H1 (cell line): Measurements from ENCODE around the gene GNAQ. TPM values are rescaled to one million over a fixed set of nuclear protein-coding genes. Genes with fewer than 3 reads are reported as not detected.

Experiments used
- CTCF ChIA-PET: fragments of 300-600 bp; sonication (Branson Sonifier 250); formaldehyde crosslinking; loops from one replicate; lab custom pipeline; 2021; ENCODE audit not compliant: partially characterized antibody; lab: Charles Lee
- POLR2A ChIA-PET: fragments of 300-600 bp; sonication (Branson Sonifier 250); formaldehyde crosslinking; loops from one replicate; lab custom pipeline; 2021; ENCODE audit warnings: inconsistent platforms; ENCODE audit not compliant: partially characterized antibody; lab: Charles Lee
- DNase-seq, 2 experiments: peaks; one replicate each; pipeline versions ENCODE4 v3.0.0 to v3.0.0-alpha.2; 2010 to 2022; ENCODE audit warnings: low spot score in 2 of 2, low read depth in 1 of 2, mixed read lengths in 1 of 2
- FAIRE-seq: peaks from 2 replicates; lab custom pipeline; 2011; peaks lifted over from hg19 to GRCh38; lab: Jason Lieb, UNC
- H2AFZ ChIP-seq: 2 replicates; pipeline ENCODE4 v1.8.1; 2012; ENCODE audit warnings: low read length, inconsistent platforms
- H2AK5ac ChIP-seq: 2 replicates; pipeline ENCODE4 v1.6.1; 2013; ENCODE audit warnings: low read depth, low read length
- H2BK120ac ChIP-seq: replicated peaks from 2 replicates; pipeline ENCODE3; 2013; ENCODE audit warnings: low read depth, low read length, inconsistent platforms
- H2BK12ac ChIP-seq: 2 replicates; pipeline ENCODE4 v1.6.1; 2013; ENCODE audit warnings: low read depth, low read length
- H2BK15ac ChIP-seq: 2 replicates; pipeline ENCODE4 v1.6.1; 2013; ENCODE audit warnings: low read length
- H2BK20ac ChIP-seq: 2 replicates; pipeline ENCODE4 v1.6.1; 2013; ENCODE audit warnings: low read length
- H2BK5ac ChIP-seq: 2 replicates; pipeline ENCODE4 v1.6.1; 2013; ENCODE audit warnings: low read depth, low read length
- H3K14ac ChIP-seq: 2 replicates; pipeline ENCODE4 v1.6.1; 2013; ENCODE audit warnings: inconsistent platforms; ENCODE audit not compliant: insufficient read length
- H3K18ac ChIP-seq: 2 replicates; pipeline ENCODE4 v1.6.1; 2013; ENCODE audit warnings: low read length; ENCODE audit errors: extremely low read depth
- H3K23ac ChIP-seq: 2 replicates; pipeline ENCODE4 v1.6.1; 2013; ENCODE audit warnings: inconsistent platforms; ENCODE audit not compliant: insufficient read length
- H3K23me2 ChIP-seq: 2 replicates; pipeline ENCODE4 v1.6.1; 2013; ENCODE audit warnings: low read depth, low read length
- H3K27ac ChIP-seq: 2 replicates; pipeline ENCODE4 v1.6.1; 2011; ENCODE audit warnings: low read depth, low read length, inconsistent platforms
- H3K27me3 ChIP-seq, 4 experiments: replicated peaks in 1 of 4; 1 replicate in 1 of 4; 2 replicates in 3 of 4; pipeline versions ENCODE4 v1.6.1 to v1.8.1; 2011 to 2013; ENCODE audit warnings: low read length in 3 of 4, mild to moderate bottlenecking in 3 of 4, inconsistent platforms in 2 of 4, mixed read lengths in 2 of 4, moderate library complexity in 1 of 4; ENCODE audit not compliant: control insufficient read depth in 3 of 4, insufficient read depth in 3 of 4; ENCODE audit errors: extremely low read depth in 1 of 4
- H3K36me3 ChIP-seq, 4 experiments: 2 replicates each; pipeline versions ENCODE4 v1.6.1 to v1.8.1; 2011 to 2013; ENCODE audit warnings: mild to moderate bottlenecking in 4 of 4, low read length in 3 of 4, moderate library complexity in 2 of 4, control low read depth in 1 of 4, inconsistent platforms in 1 of 4; ENCODE audit not compliant: insufficient read depth in 4 of 4, control insufficient read depth in 2 of 4
- H3K4ac ChIP-seq: replicated peaks from 2 replicates; pipeline ENCODE3; 2013; ENCODE audit warnings: low read length, low read depth, mixed read lengths, inconsistent platforms; ENCODE audit not compliant: insufficient read length
- H3K4me1 ChIP-seq, 4 experiments: replicated peaks in 1 of 4; 1 replicate in 1 of 4; 2 replicates in 3 of 4; pipeline versions ENCODE4 v1.6.1 to v1.8.1; 2011 to 2013; ENCODE audit warnings: low read length in 3 of 4, inconsistent platforms in 2 of 4, mixed read lengths in 1 of 4; ENCODE audit not compliant: insufficient read depth in 4 of 4, control insufficient read depth in 3 of 4
- H3K4me2 ChIP-seq, 2 experiments: 2 replicates each; pipeline versions ENCODE4 v1.6.1 to v1.8.1; 2011 to 2013; ENCODE audit warnings: low read depth in 2 of 2, low read length in 2 of 2, control low read depth in 1 of 2, inconsistent platforms in 1 of 2, mild to moderate bottlenecking in 1 of 2; ENCODE audit not compliant: insufficient read depth in 1 of 2
- H3K4me3 ChIP-seq, 4 experiments: fragments of 200-600, 300-600 bp in 1 of 4; sonication (generic), shearing (Covaris generic), sonication (Bioruptor Twin) in 1 of 4; 2 replicates each; pipeline versions ENCODE4 v1.5.1 to v1.8.1; 2011 to 2016; ENCODE audit warnings: low read length in 4 of 4, low read depth in 3 of 4, control low read depth in 2 of 4, inconsistent platforms in 2 of 4, mild to moderate bottlenecking in 2 of 4, mixed read lengths in 1 of 4, moderate library complexity in 1 of 4; ENCODE audit not compliant: insufficient read depth in 2 of 4; ENCODE audit errors: extremely low read depth in 1 of 4
- H3K56ac ChIP-seq: replicated peaks from 2 replicates; pipeline ENCODE3; 2013; ENCODE audit warnings: low read depth, mild to moderate bottlenecking, mixed read lengths, low read length, inconsistent platforms; ENCODE audit not compliant: insufficient read length
- H3K79me1 ChIP-seq: 2 replicates; pipeline ENCODE4 v1.6.1; 2013; ENCODE audit warnings: low read depth, low read length, control low read depth
- H3K79me2 ChIP-seq, 2 experiments: 2 replicates each; pipeline versions ENCODE4 v1.6.1 to v1.8.1; 2012 to 2013; ENCODE audit warnings: low read length in 2 of 2, mild to moderate bottlenecking in 2 of 2, inconsistent platforms in 1 of 2; ENCODE audit not compliant: insufficient read depth in 2 of 2, control insufficient read depth in 1 of 2
- H3K9ac ChIP-seq, 4 experiments: replicated peaks in 1 of 4; 1 replicate in 1 of 4; 2 replicates in 3 of 4; pipeline versions ENCODE4 v1.6.1 to v1.8.1; 2011 to 2013; ENCODE audit warnings: low read depth in 3 of 4, low read length in 3 of 4, control low read depth in 2 of 4, mild to moderate bottlenecking in 2 of 4, moderate library complexity in 2 of 4, inconsistent platforms in 1 of 4; ENCODE audit errors: extremely low read depth in 1 of 4
- H3K9me3 ChIP-seq, 2 experiments: 2 replicates each; pipeline versions ENCODE4 v1.6.1 to v1.8.1; 2012 to 2013; ENCODE audit warnings: mild to moderate bottlenecking in 2 of 2, moderate library complexity in 2 of 2, control low read depth in 1 of 2, inconsistent platforms in 1 of 2, low read depth in 1 of 2, low read length in 1 of 2, mixed read lengths in 1 of 2; ENCODE audit not compliant: insufficient read depth in 2 of 2
- H4K20me1 ChIP-seq, 2 experiments: replicated peaks in 1 of 2; 2 replicates each; pipeline versions ENCODE3 to v1.8.1; 2011 to 2013; ENCODE audit warnings: inconsistent platforms in 2 of 2, low read length in 2 of 2, mild to moderate bottlenecking in 1 of 2; ENCODE audit not compliant: insufficient read depth in 2 of 2, control insufficient read depth in 1 of 2
- H4K5ac ChIP-seq: 2 replicates; pipeline ENCODE4 v1.6.1; 2013; ENCODE audit warnings: low read length, low read depth, mixed read lengths, inconsistent platforms; ENCODE audit not compliant: insufficient read length
- H4K8ac ChIP-seq: 2 replicates; pipeline ENCODE4 v1.8.0; 2013; ENCODE audit warnings: mild to moderate bottlenecking, moderate library complexity, low read length, inconsistent platforms; ENCODE audit not compliant: insufficient read depth; ENCODE audit errors: extremely low read depth
- H4K91ac ChIP-seq: replicated peaks from 2 replicates; pipeline ENCODE3; 2013; ENCODE audit warnings: low read length, mixed read lengths, inconsistent platforms; ENCODE audit not compliant: insufficient read length
- BCL11A ChIP-seq, 2 experiments: IDR thresholded peaks; one replicate each; pipeline ENCODE4 v1.6.1; 2011; ENCODE audit warnings: low read depth in 2 of 2, low read length in 2 of 2, mild to moderate bottlenecking in 2 of 2
- EGR1 ChIP-seq: IDR thresholded peaks from 2 replicates; pipeline ENCODE4 v1.6.1; 2011; ENCODE audit warnings: low read depth, low read length, borderline replicate concordance
- KDM1A ChIP-seq: fragments of 200-600, 300-600 bp; sonication (generic); IDR thresholded peaks from 2 replicates; pipeline ENCODE4 v1.7.1; 2016; ENCODE audit warnings: mild to moderate bottlenecking, low read length, borderline replicate concordance
- KDM4A ChIP-seq: IDR thresholded peaks from one replicate; pipeline ENCODE4 v1.7.1; 2012; ENCODE audit warnings: low read depth, mild to moderate bottlenecking, moderate library complexity, low read length, inconsistent platforms; ENCODE audit not compliant: severe bottlenecking
- KDM5A ChIP-seq: fragments of 200-600 bp; IDR thresholded peaks from 2 replicates; pipeline ENCODE4 v1.7.1; 2012; ENCODE audit warnings: mild to moderate bottlenecking, low read length, inconsistent platforms, mixed read lengths
- POLR2A ChIP-seq, 2 experiments: IDR thresholded peaks; 1 replicate in 1 of 2; 2 replicates in 1 of 2; pipeline ENCODE4 v1.6.1; 2011; ENCODE audit warnings: low read depth in 2 of 2, low read length in 2 of 2, mild to moderate bottlenecking in 2 of 2; ENCODE audit errors: control extremely low read depth in 1 of 2
- POLR2AphosphoS5 ChIP-seq: IDR thresholded peaks from 2 replicates; pipeline ENCODE4 v1.6.1; 2011; ENCODE audit warnings: low read depth, low read length
- RAD21 ChIP-seq, 2 experiments: IDR thresholded peaks in 1 of 2; conservative IDR thresholded peaks in 1 of 2; 2 replicates each; pipeline ENCODE4 v1.6.1; 2011; ENCODE audit warnings: low read depth in 2 of 2, low read length in 2 of 2, improper control_type of control experiment in 1 of 2, inconsistent platforms in 1 of 2, mild to moderate bottlenecking in 1 of 2, moderate library complexity in 1 of 2
- SIN3A ChIP-seq, 2 experiments: IDR thresholded peaks in 1 of 2; conservative IDR thresholded peaks in 1 of 2; 2 replicates each; pipeline ENCODE4 v1.6.1; 2011 to 2012; ENCODE audit warnings: low read length in 2 of 2, improper control_type of control experiment in 1 of 2, low read depth in 1 of 2, mild to moderate bottlenecking in 1 of 2
- SUZ12 ChIP-seq: fragments of 200-600 bp; sonication (generic); IDR thresholded peaks from 2 replicates; pipeline ENCODE4 v1.6.1; 2012; ENCODE audit warnings: mild to moderate bottlenecking, inconsistent platforms, low read length, moderate library complexity, mixed read lengths
- YY1 ChIP-seq: IDR thresholded peaks from 2 replicates; pipeline ENCODE4 v1.6.1; 2011; ENCODE audit warnings: low read depth, mild to moderate bottlenecking, low read length
- WGBS, 2 experiments: shearing (Covaris generic) in 1 of 2; methylation state at CpG; one replicate each; pipeline versions ENCODE4 v1.1.6 to v1.1.7; 2013 to 2015; ENCODE audit warnings: low lambda C conversion rate in 2 of 2, mixed read lengths in 2 of 2, inconsistent platforms in 1 of 2, low coverage in 1 of 2, missing lambda C conversion rate in 1 of 2; ENCODE audit not compliant: insufficient replicate concordance in 2 of 2, insufficient coverage in 1 of 2, insufficient read length in 1 of 2; ENCODE audit errors: extremely low coverage in 1 of 2, missing lambda C conversion rate in 1 of 2; 5-methylcytosine and 5-hydroxymethylcytosine counted together
- polyA plus RNA-seq, 7 experiments: library from polyadenylated mRNA; depleted of rRNA in 3 of 7; stranded (reverse) in 5 of 7; unstranded in 2 of 7; fragments of >200 nt in 5 of 7; fragments of 200-250 nt in 2 of 7; gene quantifications; 1 replicate in 5 of 7; 2 replicates in 1 of 7; 4 replicates in 1 of 7; pipeline versions ENCODE4 v1.2.1 to v1.2.3, GENCODE V29; 2011 to 2013; ENCODE audit warnings: missing spikeins in 2 of 7, mixed read lengths in 2 of 7
- total RNA-seq: library from RNA; stranded (reverse); fragmentation: NEBNext Ultra II Directional; extraction: Animal tissue kit (Norgen Biotek cat#: 25700); gene quantifications from 2 replicates; pipeline ENCODE4 v1.2.1, GENCODE V29; 2021
- TF ChIP-seq, protein P1 (sequence below): IDR thresholded peaks from 2 replicates; pipeline ENCODE4 v1.6.1; 2012; ENCODE audit warnings: inconsistent platforms
- TF ChIP-seq, protein P2 (sequence below): IDR thresholded peaks from 2 replicates; pipeline ENCODE4 v1.6.1; 2012; ENCODE audit warnings: inconsistent platforms

Gene GNAQ
- total and polyA plus RNA-seq, 2 of the 8 experiments (the other 6 are each of a cell fraction or from before 2014, with no cell fraction given) = 22.8 to 63.8 TPM

DNA sequence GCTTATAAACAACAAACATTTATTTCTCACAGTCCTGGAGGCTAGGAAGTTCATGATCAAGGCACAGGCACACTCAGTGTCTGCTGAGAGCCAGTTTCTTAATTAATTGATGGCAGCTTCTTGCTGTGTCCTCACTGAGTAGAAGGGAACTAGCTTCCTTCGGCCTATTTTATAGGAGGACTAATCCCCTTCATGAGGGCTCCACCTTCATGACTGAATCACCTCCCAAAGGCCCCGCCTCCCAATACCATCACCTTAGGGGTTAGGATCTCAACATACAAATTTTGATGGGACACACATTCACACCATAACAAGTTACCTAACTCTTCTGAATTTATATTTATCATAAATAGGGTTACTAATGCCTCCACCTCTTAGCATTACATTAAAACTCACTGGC lies 129.8 kb downstream of the GNAQ start:
- Histone ChIP-seq H4K91ac (no peak overlapping the region), H3K4ac (no peak overlapping the region), H3K18ac (no peak overlapping the region), H2BK5ac (no peak overlapping the region), H4K8ac (no peak overlapping the region), H3K27me3 (no peaks in the 10 kb centered on the region), H3K23me2 (no peaks in the 10 kb centered on the region), H2BK15ac (no peak overlapping the region), H3K23ac (no peak overlapping the region), H2AK5ac (no peak overlapping the region), H3K9ac (no peak overlapping the region), H3K36me3 (no peaks in the 10 kb centered on the region), H2BK12ac (no peak overlapping the region), H3K4me3 (no peak overlapping the region), H4K20me1 (no peaks in the 10 kb centered on the region), H2BK120ac (no peak overlapping the region), H3K4me1 (peaks cover 0 to 2% (median 0%) of the 10 kb centered on the region in 4 experiments; a peak in 1 of 7 replicates), H2BK20ac (no peak overlapping the region), H4K5ac (no peak overlapping the region), H3K27ac (no peak overlapping the region), H3K4me2 (no peak overlapping the region), H3K14ac (no peak overlapping the region), H2AFZ (no peak overlapping the region), H3K56ac (no peak overlapping the region), H3K79me1 (no peaks in the 10 kb centered on the region; the same call in 1 of the 2 replicates), H3K79me2 (peaks cover 0 to 9% of the 10 kb centered on the region in 2 experiments; a peak in 1 of 4 replicates), H3K9me3 (no peaks in the 10 kb centered on the region)
- FAIRE-seq (no peak), DNase-seq (no peak)
- ChIA-PET CTCF (interaction anchor here (0.6 to 2.6 kb wide), 4 partner anchors 10 to 781 kb away, joined by 3 to 18 read pairs (median 6); no protein-coding TSS in a partner anchor), POLR2A (no interaction called here)
- TF ChIP-seq RAD21 (IDR thresholded peaks at IDR 0.05 in 1 of 2, conservative IDR thresholded peaks at IDR 0.05 in 1 of 2; ENCODE audit: low read depth in 2 of 2, low read length in 2 of 2) = no peak
- no peak for TF ChIP-seq KDM1A
- TF ChIP-seq EGR1 = no peak
- TF ChIP-seq BCL11A (IDR thresholded peaks at IDR 0.05; ENCODE audit: low read depth in 2 of 2, low read length in 2 of 2) = no peak
- TF ChIP-seq, protein P1, sequence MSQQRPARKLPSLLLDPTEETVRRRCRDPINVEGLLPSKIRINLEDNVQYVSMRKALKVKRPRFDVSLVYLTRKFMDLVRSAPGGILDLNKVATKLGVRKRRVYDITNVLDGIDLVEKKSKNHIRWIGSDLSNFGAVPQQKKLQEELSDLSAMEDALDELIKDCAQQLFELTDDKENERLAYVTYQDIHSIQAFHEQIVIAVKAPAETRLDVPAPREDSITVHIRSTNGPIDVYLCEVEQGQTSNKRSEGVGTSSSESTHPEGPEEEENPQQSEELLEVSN = no peak
- TF ChIP-seq KDM5A = no peak
- TF ChIP-seq, protein P2, sequence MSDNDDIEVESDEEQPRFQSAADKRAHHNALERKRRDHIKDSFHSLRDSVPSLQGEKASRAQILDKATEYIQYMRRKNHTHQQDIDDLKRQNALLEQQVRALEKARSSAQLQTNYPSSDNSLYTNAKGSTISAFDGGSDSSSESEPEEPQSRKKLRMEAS = no peak
- TF ChIP-seq KDM4A = no peak
- no peak for TF ChIP-seq YY1
- TF ChIP-seq SIN3A (conservative IDR thresholded peaks at IDR 0.05 in 1 of 2, IDR thresholded peaks at IDR 0.05 in 1 of 2; ENCODE audit: low read depth in 1 of 2, low read length in 2 of 2) = no peak
- no peak for TF ChIP-seq POLR2A (IDR thresholded peaks at IDR 0.05; ENCODE audit: control extremely low read depth in 1 of 2, low read depth in 2 of 2, low read length in 2 of 2)
- TF ChIP-seq SUZ12 = no peak
- no peak for TF ChIP-seq POLR2AphosphoS5
- WGBS, 2 experiments = 74% methylated on average over 2 of the region's 2 CpGs; no CpG with 5 or more reads in 1 of the 2 experiments
